OCI-LY7 (cell line): ENCODE results near the gene YIPF2. TPM values are rescaled to one million over a fixed set of nuclear protein-coding genes. Genes with fewer than 3 reads are reported as not detected.

Source experiments
- BruUV-seq: library from RNA; stranded (reverse); fragments of 400-500 nt; replicated peaks from 2 replicates; lab custom pipeline; 2021; lab: Mats Ljungman, UMichigan
- CTCF ChIA-PET: fragments of 300-600 bp; sonication (Branson Sonifier 250); formaldehyde crosslinking; loops from one replicate; lab custom pipeline; 2022; ENCODE audit warnings: antibody characterized with exemption; ENCODE audit not compliant: unreplicated experiment; lab: Charles Lee
- POLR2A ChIA-PET: fragments of 300-600 bp; sonication (Branson Sonifier 250); formaldehyde crosslinking; loops from one replicate; lab custom pipeline; 2022; ENCODE audit warnings: antibody characterized with exemption; lab: Charles Lee
- DNase-seq: peaks from one replicate; pipeline ENCODE4 v3.0.0-alpha.2; 2015; ENCODE audit warnings: low spot score
- H2AFZ ChIP-seq: fragments of 200-600 bp; sonication (generic), shearing (Covaris generic); 2 replicates; pipeline ENCODE4 v1.6.1; 2014; ENCODE audit warnings: mild to moderate bottlenecking, antibody characterized with exemption, low read length, moderate library complexity
- H3K27ac ChIP-seq: fragments of 200-600 bp; sonication (generic); 2 replicates; pipeline ENCODE4 v1.5.1; 2014; ENCODE audit warnings: mixed run types, low read depth, mild to moderate bottlenecking, moderate library complexity, low read length, inconsistent platforms; ENCODE audit not compliant: poor library complexity, severe bottlenecking
- H3K36me3 ChIP-seq: fragments of 200-600 bp; sonication (generic); 2 replicates; pipeline ENCODE4 v1.6.1; 2014; ENCODE audit warnings: mild to moderate bottlenecking, antibody characterized with exemption, low read length, moderate library complexity, mixed read lengths; ENCODE audit not compliant: insufficient read depth
- H3K4me1 ChIP-seq: fragments of 200-600 bp; sonication (generic); 2 replicates; pipeline ENCODE4 v1.5.1; 2014; ENCODE audit warnings: mild to moderate bottlenecking, low read length; ENCODE audit not compliant: insufficient read depth, poor library complexity, severe bottlenecking
- H3K4me2 ChIP-seq: fragments of 200-600 bp; sonication (generic); 2 replicates; pipeline ENCODE4 v1.6.1; 2014; ENCODE audit warnings: mild to moderate bottlenecking, low read length
- H3K4me3 ChIP-seq: fragments of 200-600 bp; sonication (generic); 2 replicates; pipeline ENCODE4 v1.5.1; 2014; ENCODE audit warnings: mild to moderate bottlenecking, low read depth, low read length; ENCODE audit not compliant: poor library complexity, severe bottlenecking
- H3K79me2 ChIP-seq: fragments of 200-600 bp; sonication (generic); 2 replicates; pipeline ENCODE4 v1.6.1; 2016; ENCODE audit warnings: low read depth, mild to moderate bottlenecking, low read length, moderate library complexity, mixed read lengths; ENCODE audit not compliant: insufficient read depth
- H3K9me2 ChIP-seq: fragments of 200-600 bp; sonication (generic); 2 replicates; pipeline ENCODE4 v1.6.1; 2016; ENCODE audit warnings: mild to moderate bottlenecking, low read length, mixed read lengths; ENCODE audit not compliant: insufficient read depth
- H3K9me3 ChIP-seq: fragments of 200-600 bp; sonication (generic); 2 replicates; pipeline ENCODE4 v1.6.1; 2014; ENCODE audit warnings: mild to moderate bottlenecking, mixed run types, low read length, mixed read lengths
- H4K20me1 ChIP-seq: fragments of 200-600 bp; sonication (generic); 2 replicates; pipeline ENCODE4 v1.6.1; 2014; ENCODE audit warnings: mild to moderate bottlenecking, antibody characterized with exemption, low read length, moderate library complexity, mixed read lengths; ENCODE audit not compliant: insufficient read depth
- CTCF ChIP-seq: fragments of 200-600 bp; sonication (generic); conservative IDR thresholded peaks from 2 replicates; pipeline ENCODE4 v1.5.1; 2014; ENCODE audit warnings: mild to moderate bottlenecking, antibody characterized with exemption, low read length, moderate library complexity, mixed read lengths
- EZH2phosphoT487 ChIP-seq: fragments of 200-600 bp; sonication (generic); IDR thresholded peaks from 2 replicates; pipeline ENCODE4 v1.6.1; 2018; ENCODE audit warnings: low read depth, borderline replicate concordance, mild to moderate bottlenecking, mixed run types, antibody characterized with exemption, low read length, moderate library complexity, mixed read lengths
- intact Hi-C: fragments of 100-400 bp; cut with micrococcal nuclease; formaldehyde crosslinking; loops from one replicate; pipeline ENCODE4 v1.10.0; 2022; ENCODE audit not compliant: unreplicated experiment
- total RNA-seq, 2 experiments: library from RNA; depleted of rRNA in 1 of 2; stranded (reverse); fragments of >200 nt in 1 of 2; shearing (Covaris generic) in 1 of 2; gene quantifications; 2 replicates each; pipeline ENCODE4 v1.2.3, GENCODE V29; 2014 to 2022

The YIPF2 gene
- total RNA-seq, 2 experiments from 2014 or later: 26.7 to 27.5 TPM

- no peak for DNase-seq
- H3K36me3 ChIP-seq: peaks cover 11% of the 10 kb centered on the region; the same call in 1 of the 2 replicates
- intact Hi-C loops: no loop called here
These were observed 32.5 kb downstream of the YIPF2 start for GRCh38 chr19:10895920-10896319.

GRCh38 chr19:10895363-10895762 lies 33.1 kb downstream of the YIPF2 start:
- Histone ChIP-seq H4K20me1 (0 out of 2 replicates have a peak, but pooled peaks cover 8% of the 10 kb centered on the region), H3K79me2 (peaks cover 55% of the 10 kb centered on the region), H3K27ac (no peak overlapping the region), H3K4me3 (no peak overlapping the region), H2AFZ (no peak overlapping the region), H3K9me2 (no peaks in the 10 kb centered on the region), H3K4me2 (peak overlapping the region; percentile 63; the same call in 1 of the 2 replicates), H3K4me1 (peaks cover 23% of the 10 kb centered on the region), H3K9me3 (no peaks in the 10 kb centered on the region), H3K36me3 (peaks cover 11% of the 10 kb centered on the region; the same call in 1 of the 2 replicates)
- no peak for DNase-seq
- no TSS peak for BruUV-seq
- no peak for TF ChIP-seq CTCF
- no peak for TF ChIP-seq EZH2phosphoT487
- CTCF ChIA-PET: no interaction called here
- POLR2A ChIA-PET: no interaction called here
- intact Hi-C loops: no loop called here

More at GRCh38 chr19:10895920-10896319, 32.5 kb downstream of the YIPF2 start:
- Histone ChIP-seq H4K20me1 (0 out of 2 replicates have a peak, but pooled peaks cover 8% of the 10 kb centered on the region), H3K27ac (no peak overlapping the region), H3K4me3 (no peak overlapping the region), H3K9me2 (no peaks in the 10 kb centered on the region), H3K4me2 (peak overlapping the region; percentile 63), H3K79me2 (peaks cover 52% of the 10 kb centered on the region), H3K4me1 (peaks cover 23% of the 10 kb centered on the region), H2AFZ (no peak overlapping the region), H3K9me3 (no peaks in the 10 kb centered on the region)
- BruUV-seq: no TSS peak
- POLR2A ChIA-PET: no interaction called here
- TF ChIP-seq EZH2phosphoT487: no peak
- peak; percentile 37 for TF ChIP-seq CTCF
- CTCF ChIA-PET: no interaction called here

- Histone ChIP-seq H3K9me2 (no peaks in the 10 kb centered on the region), H2AFZ (no peak overlapping the region), H3K27ac (no peak overlapping the region), H3K36me3 (peaks cover 11% of the 10 kb centered on the region; the same call in 1 of the 2 replicates), H3K4me1 (peaks cover 23% of the 10 kb centered on the region), H4K20me1 (0 out of 2 replicates have a peak, but pooled peaks cover 8% of the 10 kb centered on the region), H3K4me3 (no peak overlapping the region), H3K79me2 (peaks cover 55% of the 10 kb centered on the region), H3K4me2 (no peak overlapping the region), H3K9me3 (no peaks in the 10 kb centered on the region)
- TF ChIP-seq EZH2phosphoT487 (no peak), CTCF (no peak)
- CTCF ChIA-PET: no interaction called here
- no peak for DNase-seq
- no TSS peak for BruUV-seq
- POLR2A ChIA-PET: no interaction called here
- intact Hi-C loops: no loop called here
These were observed 33.6 kb downstream of the YIPF2 start for GRCh38 chr19:10894911-10895213.
